K562 (cell line): ENCODE results near the gene CSNK1G2. TPM values are rescaled to one million over a fixed set of nuclear protein-coding genes. Genes with fewer than 3 reads are reported as not detected.
A peak's percentile ranks its signal among the peaks of the same experiment; 100 is the strongest.

Experiments
- ATAC-seq: fragments of 200-7000 bp; cut with Tn5 transposase; 3 replicates; pipeline ENCODE4 v1.9.1; 2020; ENCODE audit warnings: moderate library complexity
- BruUV-seq: library from RNA; stranded (reverse); fragments of 400-500 nt; replicated peaks from 2 replicates; lab custom pipeline; 2021; lab: Mats Ljungman, UMichigan
- CTCF ChIA-PET: fragments of 300-600 bp; formaldehyde crosslinking; extraction: SDS; loops from one replicate; lab custom pipeline; 2021; ENCODE audit warnings: low intra/inter-chr PET ratio; lab: Yijun Ruan, JAX
- POLR2A ChIA-PET: fragments of 300-600, 350-650 bp; sonication (Branson Sonifier 250); formaldehyde crosslinking; extraction: SDS; loops from one replicate; lab custom pipeline; 2021; ENCODE audit warnings: antibody characterized with exemption, inconsistent platforms; lab: Yijun Ruan, JAX
- DNase-seq, 4 experiments: peaks; one replicate each; pipeline versions ENCODE4 v3.0.0 to v3.0.0-alpha.2; 2011 to 2018; ENCODE audit warnings: low spot score in 3 of 4, mixed read lengths in 3 of 4; ENCODE audit errors: extremely low read depth in 1 of 4
- FAIRE-seq: peaks from 2 replicates; lab custom pipeline; 2011; peaks lifted over from hg19 to GRCh38; lab: Jason Lieb, UNC
- H2AFZ ChIP-seq: 2 replicates; pipeline ENCODE4 v1.6.0; 2011; ENCODE audit warnings: low read depth, low read length, control low read depth, inconsistent platforms
- H3K27ac ChIP-seq: fragments of 200-600 bp; 3 replicates; pipeline ENCODE4 v1.8.0; 2011; ENCODE audit warnings: low read depth, mild to moderate bottlenecking, control low read depth, inconsistent platforms, low read length, moderate library complexity, mixed read lengths; ENCODE audit errors: extremely low read depth
- H3K27me3 ChIP-seq, 2 experiments: fragments of 300-600 bp in 1 of 2; 2 replicates in 1 of 2; 3 replicates in 1 of 2; pipeline versions ENCODE4 v1.6.0 to v1.8.0; 2011; ENCODE audit warnings: inconsistent platforms in 2 of 2, low read length in 2 of 2, mild to moderate bottlenecking in 1 of 2, mixed read lengths in 1 of 2, moderate library complexity in 1 of 2; ENCODE audit not compliant: control insufficient read depth in 2 of 2, insufficient read depth in 2 of 2
- H3K36me3 ChIP-seq: fragments of 300-600 bp; 3 replicates; pipeline ENCODE4 v1.8.0; 2011; ENCODE audit warnings: mild to moderate bottlenecking, low read length, inconsistent platforms; ENCODE audit not compliant: control insufficient read depth, insufficient read depth
- H3K4me1 ChIP-seq, 2 experiments: fragments of 200-600 bp in 1 of 2; replicated peaks in 1 of 2; 2 replicates in 1 of 2; 3 replicates in 1 of 2; pipeline versions ENCODE4 v1.5.1 to v1.8.0; 2011; ENCODE audit warnings: inconsistent platforms in 2 of 2, low read length in 2 of 2, mild to moderate bottlenecking in 1 of 2, mixed read lengths in 1 of 2, moderate library complexity in 1 of 2; ENCODE audit not compliant: control insufficient read depth in 2 of 2, insufficient read depth in 2 of 2
- H3K4me2 ChIP-seq: 2 replicates; pipeline ENCODE4 v1.6.1; 2011; ENCODE audit warnings: low read length, control low read depth, inconsistent platforms, mixed read lengths; ENCODE audit not compliant: insufficient read depth
- H3K4me3 ChIP-seq: fragments of 200-600 bp; sonication (generic), shearing (Covaris generic); 2 replicates; pipeline ENCODE4 v1.5.1; 2016; ENCODE audit warnings: control low read depth, inconsistent platforms
- H3K79me2 ChIP-seq: fragments of 200-600 bp; 3 replicates; pipeline ENCODE4 v1.8.0; 2011; ENCODE audit warnings: low read length, inconsistent platforms; ENCODE audit not compliant: control insufficient read depth, insufficient read depth
- H3K9ac ChIP-seq, 2 experiments: 2 replicates each; pipeline versions ENCODE4 v1.6.0 to v1.6.1; 2011; ENCODE audit warnings: low read depth in 2 of 2, low read length in 2 of 2, control low read depth in 1 of 2, inconsistent platforms in 1 of 2, mild to moderate bottlenecking in 1 of 2, mixed read lengths in 1 of 2; ENCODE audit not compliant: insufficient read depth in 1 of 2
- H3K9me1 ChIP-seq: one replicate; pipeline ENCODE4 v1.6.0; 2011; ENCODE audit warnings: inconsistent platforms, mild to moderate bottlenecking, low read length, moderate library complexity; ENCODE audit not compliant: control insufficient read depth, insufficient read depth
- H3K9me3 ChIP-seq: replicated peaks from 2 replicates; pipeline ENCODE4 v1.5.1; 2011; ENCODE audit warnings: low read depth, low read length, inconsistent platforms; ENCODE audit not compliant: control insufficient read depth, insufficient read depth
- H4K20me1 ChIP-seq: replicated peaks from 2 replicates; pipeline ENCODE4 v1.6.1; 2011; ENCODE audit warnings: low read length, inconsistent platforms, mixed read lengths; ENCODE audit not compliant: control insufficient read depth, insufficient read depth
- C11orf30 ChIP-seq: fragments of 450-650 bp; IDR thresholded peaks from 2 replicates; pipeline ENCODE4 v1.6.1; 2016; ENCODE audit warnings: low read depth, mild to moderate bottlenecking
- CBFB ChIP-seq: sonication (generic); formaldehyde crosslinking; IDR thresholded peaks from 2 replicates; pipeline ENCODE4 v1.4.0; 2020; ENCODE audit warnings: mild to moderate bottlenecking, missing genetic modification reagents
- FOSL1 ChIP-seq: fragments of 200-800 bp; sonication (Bioruptor generic); conservative IDR thresholded peaks from 2 replicates; pipeline ENCODE4 v1.6.1; 2016; ENCODE audit warnings: missing genetic modification characterization, missing compliant biosample characterization
- IFI16 ChIP-seq: fragments of 250-450 bp; sonication (Bioruptor Pico); IDR thresholded peaks from 2 replicates; pipeline ENCODE4 v2.1.2; 2022; ENCODE audit warnings: mild to moderate bottlenecking, inconsistent platforms
- POLR2G ChIP-seq: fragments of 200-400 bp; formaldehyde crosslinking; IDR thresholded peaks from 2 replicates; pipeline ENCODE4 v1.6.1; 2017; ENCODE audit warnings: low read depth, mild to moderate bottlenecking, antibody characterized with exemption, low read length, moderate library complexity
- POLR2H ChIP-seq: IDR thresholded peaks from 2 replicates; pipeline ENCODE4 v1.6.1; 2016; ENCODE audit warnings: missing genetic modification characterization, low read depth, mild to moderate bottlenecking, control low read depth, missing compliant biosample characterization, moderate library complexity
- RBM39 ChIP-seq: fragments of 200-400 bp; formaldehyde crosslinking; optimal IDR thresholded peaks from 2 replicates; pipeline ENCODE3; 2018; ENCODE audit warnings: low read depth, low read length
- WGBS: fragments of 100-300 bp; shearing (Covaris generic); methylation state at CpG from one replicate; pipeline ENCODE4 v1.1.6; 2016; ENCODE audit warnings: low coverage, mixed read lengths; ENCODE audit not compliant: insufficient coverage; ENCODE audit errors: missing lambda C conversion rate; 5-methylcytosine and 5-hydroxymethylcytosine counted together
- in situ Hi-C: fragments of 300-500 bp; cut with MboI; formaldehyde crosslinking; loops from 4 replicates; pipeline ENCODE4 v1.15.0; 2018; ENCODE audit warnings: inconsistent platforms, mixed read lengths
- intact Hi-C: fragments of 100-400 bp; cut with micrococcal nuclease; formaldehyde crosslinking; loops from 2 replicates; pipeline ENCODE4 v1.14.2; 2022
- polyA plus RNA-seq, 8 experiments: library from polyadenylated mRNA; depleted of rRNA in 4 of 8; stranded (reverse) in 5 of 8; unstranded in 3 of 8; fragments of >200 nt; fragmentation: Nextera tagmentation in 2 of 8; fragmentation: Illumina TruSeq in 1 of 8; extraction: Ambion mirVana in 2 of 8; extraction: Trizol in 1 of 8; gene quantifications; 2 replicates each; pipeline versions ENCODE4 v1.2.1 to v1.2.3, GENCODE V29; 2011 to 2014; ENCODE audit warnings: inconsistent platforms in 1 of 8, missing spikeins in 1 of 8
- total RNA-seq, 7 experiments: library from RNA; depleted of rRNA in 6 of 7; stranded (reverse); fragments of >200 nt in 6 of 7; fragmentation: Illumina TruSeq in 2 of 7; extraction: Trizol in 2 of 7; gene quantifications; 2 replicates each; pipeline versions ENCODE4 v1.2.1 to v1.2.3, GENCODE V29; 2011 to 2021; ENCODE audit warnings: low replicate concordance in 1 of 7
- TF ChIP-seq, protein P1 (sequence below), 2 experiments: IDR thresholded peaks; 2 replicates each; pipeline ENCODE4 v1.6.1; 2011; ENCODE audit warnings: borderline replicate concordance in 1 of 2, control low read depth in 1 of 2, low read depth in 1 of 2, low read length in 1 of 2, mild to moderate bottlenecking in 1 of 2, mixed read lengths in 1 of 2, moderate library complexity in 1 of 2; ENCODE audit not compliant: insufficient read depth in 1 of 2, insufficient read length in 1 of 2, poor library complexity in 1 of 2, severe bottlenecking in 1 of 2; ENCODE audit errors: extremely low read depth in 1 of 2
- TF ChIP-seq, protein P2 (sequence below): fragments of 450-650 bp; IDR thresholded peaks from 2 replicates; pipeline ENCODE4 v1.6.1; 2018; ENCODE audit not compliant: partially characterized antibody

CSNK1G2 gene
- total and polyA plus RNA-seq, 9 of the 15 experiments (the other 6 are each of a cell fraction or from before 2014, with no cell fraction given) = 0.48 to 119 (median 49.5) TPM

DNA sequence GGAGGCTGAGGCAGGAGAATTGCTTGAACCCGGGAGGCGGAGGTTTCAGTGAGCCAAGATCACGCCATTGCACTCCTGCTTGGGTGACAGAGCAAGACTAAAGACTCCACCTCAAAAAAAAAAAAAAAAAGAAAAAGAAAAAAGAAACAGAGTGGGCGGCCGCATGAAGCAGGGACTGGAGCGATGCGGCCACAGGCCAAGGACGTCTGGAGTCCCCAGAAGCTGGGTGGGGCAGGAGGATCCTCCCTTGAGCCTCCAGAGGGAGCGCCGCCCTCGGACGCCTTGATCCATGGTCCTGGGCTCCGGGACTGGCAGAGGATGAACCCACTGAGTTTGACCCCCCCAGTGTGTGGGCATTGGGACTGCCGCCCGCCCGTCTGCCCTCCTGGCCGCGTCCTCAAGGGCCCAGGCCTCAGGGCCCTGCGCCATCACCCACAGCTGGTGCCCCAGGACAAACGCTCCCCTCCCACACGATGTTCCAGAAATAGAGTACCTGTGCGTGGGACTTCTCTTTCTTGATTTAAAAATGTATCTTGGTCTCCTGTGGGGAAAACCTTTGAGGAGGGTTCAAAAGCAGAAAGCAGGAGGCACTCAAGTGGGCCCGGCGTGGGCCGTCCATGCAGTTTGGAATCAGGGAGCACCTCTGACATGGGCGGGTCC is 59.0 kb downstream of the CSNK1G2 start:
- 68% methylated on average over 16 of the region's 26 CpGs for whole genome bisulfite sequencing
- no peaks in the 10 kb centered on the region for H3K79me2 ChIP-seq
- H3K4me2 ChIP-seq = no peak overlapping the region
- in situ Hi-C loops (no loop called here), intact Hi-C loops (no loop called here)
- H3K27me3 ChIP-seq = no peaks in the 10 kb centered on the region
- FAIRE-seq (no peak), ATAC-seq (no peak; the same call in 2 of the 3 replicates), DNase-seq (no peak)
- H2AFZ ChIP-seq = no peak overlapping the region
- H3K36me3 ChIP-seq = no peaks in the 10 kb centered on the region
- H4K20me1 ChIP-seq = no peaks in the 10 kb centered on the region
- H3K9me3 ChIP-seq = no peaks in the 10 kb centered on the region
- peak overlapping the region in 1 of 2 experiments; percentile 26; a peak in 1 of 4 replicates for H3K9ac ChIP-seq
- TF ChIP-seq C11orf30 (no peak), POLR2H (tag) (no peak), POLR2G (peak; percentile 37; the same call in 1 of the 2 replicates), IFI16 (CRISPR knock-in tag) (no peak), FOSL1 (tag) (no peak)
- CTCF ChIA-PET = no interaction called here
- peaks cover 0 to 23% of the 10 kb centered on the region in 2 experiments; a peak in 2 of 5 replicates for H3K4me1 ChIP-seq
- no peak overlapping the region for H3K4me3 ChIP-seq
- no peaks in the 10 kb centered on the region for H3K9me1 ChIP-seq
- no TSS peak for BruUV-seq
- no peak overlapping the region for H3K27ac ChIP-seq
- POLR2A ChIA-PET = no interaction called here

DNA sequence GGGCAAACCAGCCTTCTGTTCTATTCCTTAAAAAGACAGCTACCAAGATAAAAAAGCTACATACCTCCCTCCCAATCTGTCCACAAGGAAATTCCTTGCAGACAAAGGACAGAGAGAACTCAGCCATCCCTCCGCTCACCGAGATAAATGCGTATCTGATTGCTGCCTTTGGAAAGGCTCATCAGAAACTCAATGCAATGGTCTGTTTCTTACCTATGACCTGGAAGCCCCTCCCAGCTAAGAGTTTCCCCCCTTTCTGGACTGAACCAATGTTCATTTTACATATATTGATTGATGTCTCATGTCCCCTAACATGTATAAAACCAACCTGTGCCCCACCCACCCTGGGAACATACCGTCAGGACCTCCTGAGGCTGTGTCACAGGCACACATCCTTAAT is 62.9 kb downstream of the CSNK1G2 start:
- Histone ChIP-seq H3K4me1 (peaks cover 0 to 10% of the 10 kb centered on the region in 2 experiments; a peak in 2 of 5 replicates), H3K27ac (no peak overlapping the region), H3K4me3 (no peak overlapping the region), H3K79me2 (no peaks in the 10 kb centered on the region; the same call in 2 of the 3 replicates), H3K9ac (no peak overlapping the region), H3K9me3 (no peaks in the 10 kb centered on the region), H3K4me2 (no peak overlapping the region), H3K9me1 (no peaks in the 10 kb centered on the region), H2AFZ (no peak overlapping the region), H4K20me1 (no peaks in the 10 kb centered on the region), H3K27me3 (no peaks in the 10 kb centered on the region), H3K36me3 (no peaks in the 10 kb centered on the region)
- DNase-seq = no peak
- ATAC-seq = no peak
- 24% methylated on average over 4 of the region's 4 CpGs for WGBS
- BruUV-seq = no TSS peak
- TF ChIP-seq, protein P1, sequence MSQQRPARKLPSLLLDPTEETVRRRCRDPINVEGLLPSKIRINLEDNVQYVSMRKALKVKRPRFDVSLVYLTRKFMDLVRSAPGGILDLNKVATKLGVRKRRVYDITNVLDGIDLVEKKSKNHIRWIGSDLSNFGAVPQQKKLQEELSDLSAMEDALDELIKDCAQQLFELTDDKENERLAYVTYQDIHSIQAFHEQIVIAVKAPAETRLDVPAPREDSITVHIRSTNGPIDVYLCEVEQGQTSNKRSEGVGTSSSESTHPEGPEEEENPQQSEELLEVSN (IDR thresholded peaks at IDR 0.05; ENCODE audit: borderline replicate concordance in 1 of 2, extremely low read depth in 1 of 2, insufficient read depth in 1 of 2, insufficient read length in 1 of 2, low read depth in 1 of 2, low read length in 1 of 2, poor library complexity in 1 of 2, severe bottlenecking in 1 of 2) = no peak
- TF ChIP-seq RBM39 (no peak), CBFB (CRISPR knock-in tag) (no peak)
- TF ChIP-seq, protein P2, sequence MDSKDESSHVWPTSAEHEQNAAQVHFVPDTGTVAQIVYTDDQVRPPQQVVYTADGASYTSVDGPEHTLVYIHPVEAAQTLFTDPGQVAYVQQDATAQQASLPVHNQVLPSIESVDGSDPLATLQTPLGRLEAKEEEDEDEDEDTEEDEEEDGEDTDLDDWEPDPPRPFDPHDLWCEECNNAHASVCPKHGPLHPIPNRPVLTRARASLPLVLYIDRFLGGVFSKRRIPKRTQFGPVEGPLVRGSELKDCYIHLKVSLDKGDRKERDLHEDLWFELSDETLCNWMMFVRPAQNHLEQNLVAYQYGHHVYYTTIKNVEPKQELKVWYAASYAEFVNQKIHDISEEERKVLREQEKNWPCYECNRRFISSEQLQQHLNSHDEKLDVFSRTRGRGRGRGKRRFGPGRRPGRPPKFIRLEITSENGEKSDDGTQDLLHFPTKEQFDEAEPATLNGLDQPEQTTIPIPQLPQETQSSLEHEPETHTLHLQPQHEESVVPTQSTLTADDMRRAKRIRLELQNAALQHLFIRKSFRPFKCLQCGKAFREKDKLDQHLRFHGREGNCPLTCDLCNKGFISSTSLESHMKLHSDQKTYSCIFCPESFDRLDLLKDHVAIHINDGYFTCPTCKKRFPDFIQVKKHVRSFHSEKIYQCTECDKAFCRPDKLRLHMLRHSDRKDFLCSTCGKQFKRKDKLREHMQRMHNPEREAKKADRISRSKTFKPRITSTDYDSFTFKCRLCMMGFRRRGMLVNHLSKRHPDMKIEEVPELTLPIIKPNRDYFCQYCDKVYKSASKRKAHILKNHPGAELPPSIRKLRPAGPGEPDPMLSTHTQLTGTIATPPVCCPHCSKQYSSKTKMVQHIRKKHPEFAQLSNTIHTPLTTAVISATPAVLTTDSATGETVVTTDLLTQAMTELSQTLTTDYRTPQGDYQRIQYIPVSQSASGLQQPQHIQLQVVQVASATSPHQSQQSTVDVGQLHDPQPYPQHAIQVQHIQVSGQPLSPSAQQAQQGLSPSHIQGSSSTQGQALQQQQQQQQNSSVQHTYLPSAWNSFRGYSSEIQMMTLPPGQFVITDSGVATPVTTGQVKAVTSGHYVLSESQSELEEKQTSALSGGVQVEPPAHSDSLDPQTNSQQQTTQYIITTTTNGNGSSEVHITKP = peak; percentile 71
- no peak for FAIRE-seq
- CTCF ChIA-PET = no interaction called here
- POLR2A ChIA-PET = no interaction called here
- intact Hi-C loops (no loop called here), in situ Hi-C loops (no loop called here)
